Tibial nerve (tissue), 4 donors: ENCODE data around the gene CMTM5. TPM values are rescaled to one million over a fixed set of nuclear protein-coding genes. Genes with fewer than 3 reads are reported as not detected.

Experiments
- DNase-seq, 2 donors: peaks; one replicate each; pipeline ENCODE4 v3.0.0-alpha.2; 2019; ENCODE audit warnings: low spot score in 2 of 2
- H3K27ac ChIP-seq, 4 donors: fragments of 200-600 bp; sonication (generic) in 3 of 4; one replicate each; pipeline ENCODE4 v1.5.1; 2017 to 2019; ENCODE audit warnings: mild to moderate bottlenecking in 1 of 4
- H3K27me3 ChIP-seq, 2 donors: fragments of 200-600 bp; sonication (generic) in 1 of 2; one replicate each; pipeline versions ENCODE4 v1.5.1 to v1.6.0; 2017 to 2019
- H3K36me3 ChIP-seq, 3 donors: fragments of 200-600 bp; sonication (generic); one replicate each; pipeline ENCODE4 v1.5.1; 2018 to 2019
- H3K4me1 ChIP-seq, 4 donors: fragments of 200-600 bp; sonication (generic) in 3 of 4; one replicate each; pipeline ENCODE4 v1.5.1; 2017 to 2019
- H3K4me3 ChIP-seq, 4 donors: fragments of 200-600 bp; sonication (generic) in 3 of 4; one replicate each; pipeline ENCODE4 v1.5.1; 2017 to 2019; ENCODE audit warnings: mild to moderate bottlenecking in 1 of 4, moderate library complexity in 1 of 4
- H3K9me3 ChIP-seq, 4 donors: fragments of 200-600 bp; sonication (generic) in 3 of 4; one replicate each; pipeline ENCODE4 v1.5.1; 2017 to 2019
- CTCF ChIP-seq, 5 experiments: fragments of 200-600 bp in 3 of 5; fragments of 450-650 bp in 2 of 5; sonication (generic) in 3 of 5; IDR thresholded peaks; one replicate each; pipeline ENCODE4 v1.5.1; 2016 to 2019; ENCODE audit warnings: antibody characterized with exemption in 5 of 5, mild to moderate bottlenecking in 3 of 5, moderate library complexity in 2 of 5
- EP300 ChIP-seq, 2 donors: sonication (generic); formaldehyde crosslinking; IDR thresholded peaks; one replicate each; pipeline ENCODE4 v1.6.1; 2017; ENCODE audit warnings: antibody characterized with exemption in 2 of 2, mild to moderate bottlenecking in 1 of 2
- POLR2A ChIP-seq, 2 donors: fragments of 450-650 bp; IDR thresholded peaks; one replicate each; pipeline ENCODE4 v1.6.1; 2017; ENCODE audit warnings: antibody characterized with exemption in 2 of 2, mild to moderate bottlenecking in 2 of 2, moderate library complexity in 2 of 2
- WGBS, 2 donors: methylation state at CpG; one replicate each; pipeline ENCODE4 v1.1.5; 2018; 5-methylcytosine and 5-hydroxymethylcytosine counted together
- total RNA-seq, 4 donors: library from RNA; depleted of rRNA; stranded (reverse); fragments of >200 nt; gene quantifications; one replicate each; pipeline ENCODE4 v1.1.0, GENCODE V29; 2016

The CMTM5 gene
- total RNA-seq, 4 donors from 2014 or later, result 10.8 to 31.5 (median 18.3) TPM

- Histone ChIP-seq H3K4me1 (peaks cover 0 to 62% (median 6%) of the 10 kb centered on the region in 4 donors), H3K27ac (peak overlapping the region in 3 of 4 donors; percentile 66 to 90 (median 83)), H3K9me3 (no peaks in the 10 kb centered on the region), H3K36me3 (no peaks in the 10 kb centered on the region), H3K27me3 (no peaks in the 10 kb centered on the region), H3K4me3 (peak overlapping the region in 3 of 4 donors; percentile 11 to 45 (median 13))
- DNase-seq, result no peak
- WGBS, 2 donors, result 47 to 60% methylated on average over 11 of the region's 11 CpGs
- TF ChIP-seq POLR2A (IDR thresholded peaks at IDR 0.05) (no peak), EP300 (IDR thresholded peaks at IDR 0.05) (no peak), CTCF (IDR thresholded peaks at IDR 0.05) (no peak)
These were observed 1.9 kb downstream of the CMTM5 start for GRCh38 chr14:23378612-23379220.

GRCh38 chr14:23379366-23380196, 2.7 kb downstream of the CMTM5 start:
- no peaks in the 10 kb centered on the region for H3K9me3 ChIP-seq
- H3K27ac ChIP-seq, result peak overlapping the region in 2 of 4 donors; percentile 83 to 90
- DNase-seq, result no peak
- H3K27me3 ChIP-seq, result no peaks in the 10 kb centered on the region
- 41 to 48% methylated on average over 12 of the region's 12 CpGs for WGBS, 2 donors
- H3K4me3 ChIP-seq, result no peak overlapping the region
- TF ChIP-seq CTCF (IDR thresholded peaks at IDR 0.05) (peak; percentile 85 to 93 (median 88)), POLR2A (IDR thresholded peaks at IDR 0.05) (no peak), EP300 (IDR thresholded peaks at IDR 0.05) (peak in 1 of 2 donors; percentile 49)
- no peaks in the 10 kb centered on the region for H3K36me3 ChIP-seq
- H3K4me1 ChIP-seq, result peaks cover 0 to 62% (median 6%) of the 10 kb centered on the region in 4 donors

GRCh38 chr14:23380197-23380914, 3.5 kb downstream of the CMTM5 start:
- Histone ChIP-seq H3K36me3 (no peaks in the 10 kb centered on the region), H3K27ac (peak overlapping the region in 2 of 4 donors; percentile 33 to 90), H3K9me3 (no peaks in the 10 kb centered on the region), H3K4me3 (no peak overlapping the region), H3K27me3 (no peaks in the 10 kb centered on the region), H3K4me1 (peaks cover 0 to 55% (median 5%) of the 10 kb centered on the region in 4 donors)
- 46 to 49% methylated on average over 12 to 16 of the region's 16 CpGs for WGBS, 2 donors
- DNase-seq, result no peak
- TF ChIP-seq POLR2A (IDR thresholded peaks at IDR 0.05), result no peak
- no peak for TF ChIP-seq EP300 (IDR thresholded peaks at IDR 0.05)
- TF ChIP-seq CTCF (IDR thresholded peaks at IDR 0.05), result no peak

- H3K27ac ChIP-seq, result peak overlapping the region in 2 of 4 donors; percentile 24 to 33
- H3K36me3 ChIP-seq, result no peaks in the 10 kb centered on the region
- no peak for DNase-seq
- no peak overlapping the region for H3K4me3 ChIP-seq
- H3K9me3 ChIP-seq, result no peaks in the 10 kb centered on the region
- peaks cover 0 to 48% (median 2%) of the 10 kb centered on the region in 4 donors for H3K4me1 ChIP-seq
- H3K27me3 ChIP-seq, result no peaks in the 10 kb centered on the region
- TF ChIP-seq POLR2A (IDR thresholded peaks at IDR 0.05) (no peak), CTCF (IDR thresholded peaks at IDR 0.05) (no peak), EP300 (IDR thresholded peaks at IDR 0.05) (no peak)
- 47 to 73% methylated on average over 4 of the region's 4 CpGs for WGBS, 2 donors
These were observed 4.1 kb downstream of the CMTM5 start for GRCh38 chr14:23380976-23381375.
